ENCODE results near the gene CAPN13. TPM values are rescaled to one million over a fixed set of nuclear protein-coding genes. Genes with fewer than 3 reads are reported as not detected.

The CAPN13 gene
- total and polyA plus RNA-seq, 2 donors (not counting 1 experiment from before 2014, with no cell fraction given): not detected

DNA sequence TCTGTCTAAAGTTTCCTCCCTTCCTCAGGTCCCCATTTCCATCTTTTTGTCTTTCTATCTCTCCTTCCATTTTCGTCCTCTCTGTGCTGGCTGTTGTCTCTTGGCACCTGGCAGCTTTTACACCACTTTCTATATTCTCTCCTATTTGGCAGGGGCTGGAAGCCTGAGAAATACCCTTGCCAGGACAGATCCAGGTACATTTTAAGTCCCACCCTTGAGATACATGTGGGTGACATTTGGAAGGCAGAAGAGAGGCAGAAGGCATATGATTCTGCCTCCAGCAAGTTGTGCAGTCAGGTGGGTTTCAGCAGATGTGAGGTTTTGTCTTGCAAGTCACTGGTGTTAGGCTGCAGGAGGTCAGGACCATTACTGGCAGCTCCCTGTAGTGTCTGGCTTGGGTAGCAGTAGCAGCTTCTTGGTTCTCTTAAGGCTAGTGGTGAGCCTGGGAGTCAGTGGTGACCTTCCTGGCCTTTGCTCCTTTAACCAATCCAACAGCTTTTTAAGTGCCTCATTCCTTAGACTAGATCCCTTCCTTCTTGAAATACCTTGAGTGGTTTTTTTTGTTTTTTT lies 90.1 kb downstream of the CAPN13 start:
- 89% methylated on average over 1 of the region's 1 CpG for WGBS (ENCODE audit: insufficient coverage)
- Histone ChIP-seq H3K36me3 (replicated peaks in 1 of 2; ENCODE audit: control extremely low read depth in 1 of 2, control insufficient read depth in 1 of 2, extremely low read depth in 1 of 2, insufficient read depth in 2 of 2, low read length in 1 of 2) (no peaks in the 10 kb centered on the region), H3K4me1 (ENCODE audit: control insufficient read depth in 2 of 2, insufficient read depth in 2 of 2, low read length in 2 of 2) (peaks cover 0 to 6% of the 10 kb centered on the region in 2 donors), H3K27ac (ENCODE audit: low read length in 2 of 2) (no peak overlapping the region), H3K79me2 (ENCODE audit: control insufficient read depth, insufficient read depth, low read length) (no peaks in the 10 kb centered on the region), H4K20me1 (ENCODE audit: control insufficient read depth, insufficient read depth, low read length, poor library complexity, severe bottlenecking) (no peaks in the 10 kb centered on the region), H2AFZ (ENCODE audit: insufficient read depth, low read depth, low read length, poor library complexity, severe bottlenecking) (no peak overlapping the region), H3K9ac (ENCODE audit: low read length) (no peak overlapping the region), H3K27me3 (replicated peaks in 1 of 4; ENCODE audit: control extremely low read depth in 1 of 4, control insufficient read depth in 3 of 4, insufficient read depth in 4 of 4, low read length in 3 of 4) (peaks cover 0 to 6% (median 3%) of the 10 kb centered on the region in 4 experiments), H3K9me3 (ENCODE audit: control extremely low read depth in 1 of 3, control insufficient read depth in 2 of 3, insufficient read depth in 1 of 3, low read length in 2 of 3) (no peaks in the 10 kb centered on the region), H3K4me2 (replicated peaks; ENCODE audit: low read depth, low read length, poor library complexity, severe bottlenecking) (no peak overlapping the region), H3K4me3 (ENCODE audit: control extremely low read depth in 1 of 5, extremely low read depth in 1 of 5, insufficient read depth in 1 of 5, low read depth in 2 of 5, low read length in 4 of 5) (no peak overlapping the region)
- Mint-ChIP-seq H3K9me3 (ENCODE audit: insufficient read depth) (no peaks in the 10 kb centered on the region), H3K27me3 (no peaks in the 10 kb centered on the region), H3K27ac (no peak overlapping the region), H3K4me3 (no peak overlapping the region), H3K4me1 (peaks cover 5% of the 10 kb centered on the region)
- TF ChIP-seq EZH2 (IDR thresholded peaks at IDR 0.05; ENCODE audit: borderline replicate concordance, insufficient read depth, low read depth, low read length, poor library complexity, severe bottlenecking): no peak
- TF ChIP-seq CTCF (IDR thresholded peaks at IDR 0.05): no peak
- DNase-seq (no peak), ATAC-seq (ENCODE audit: low read depth) (no peak)
- ChIA-PET POLR2A (no interaction called here), CTCF (interaction anchor here (0.6 to 11.1 kb wide), 5 partner anchors 281 to 807 kb away, joined by 3 to 260 read pairs (median 92); no protein-coding TSS in a partner anchor)
- intact Hi-C loops (cut with micrococcal nuclease): no loop called here

GRCh38 chr2:30716123-30716900 lies 90.9 kb downstream of the CAPN13 start:
- Histone ChIP-seq H2AFZ (ENCODE audit: insufficient read depth, low read depth, low read length, poor library complexity, severe bottlenecking) (no peak overlapping the region), H3K36me3 (replicated peaks in 1 of 2; ENCODE audit: control extremely low read depth in 1 of 2, control insufficient read depth in 1 of 2, extremely low read depth in 1 of 2, insufficient read depth in 2 of 2, low read length in 1 of 2) (no peaks in the 10 kb centered on the region), H3K27ac (ENCODE audit: low read length in 2 of 2) (no peak overlapping the region), H3K79me2 (ENCODE audit: control insufficient read depth, insufficient read depth, low read length) (no peaks in the 10 kb centered on the region), H4K20me1 (ENCODE audit: control insufficient read depth, insufficient read depth, low read length, poor library complexity, severe bottlenecking) (no peaks in the 10 kb centered on the region), H3K4me3 (ENCODE audit: control extremely low read depth in 1 of 5, extremely low read depth in 1 of 5, insufficient read depth in 1 of 5, low read depth in 2 of 5, low read length in 4 of 5) (no peak overlapping the region), H3K9ac (ENCODE audit: low read length) (no peak overlapping the region), H3K27me3 (replicated peaks in 1 of 4; ENCODE audit: control extremely low read depth in 1 of 4, control insufficient read depth in 3 of 4, insufficient read depth in 4 of 4, low read length in 3 of 4) (peaks cover 0 to 3% (median 1%) of the 10 kb centered on the region in 4 experiments), H3K4me1 (ENCODE audit: control insufficient read depth in 2 of 2, insufficient read depth in 2 of 2, low read length in 2 of 2) (peaks cover 0 to 6% of the 10 kb centered on the region in 2 donors), H3K4me2 (replicated peaks; ENCODE audit: low read depth, low read length, poor library complexity, severe bottlenecking) (no peak overlapping the region), H3K9me3 (ENCODE audit: control extremely low read depth in 1 of 3, control insufficient read depth in 2 of 3, insufficient read depth in 1 of 3, low read length in 2 of 3) (no peaks in the 10 kb centered on the region)
- Mint-ChIP-seq H3K4me3 (no peak overlapping the region), H3K27me3 (no peaks in the 10 kb centered on the region), H3K4me1 (peaks cover 5% of the 10 kb centered on the region), H3K27ac (no peak overlapping the region), H3K9me3 (ENCODE audit: insufficient read depth) (no peaks in the 10 kb centered on the region)
- POLR2A ChIA-PET: no interaction called here
- CTCF ChIA-PET: interaction anchor here (8.7 to 11.1 kb wide), 3 partner anchors 453 to 808 kb away, joined by 92 to 260 read pairs (median 139); no protein-coding TSS in a partner anchor
- intact Hi-C loops (cut with micrococcal nuclease): no loop called here
- TF ChIP-seq CTCF (IDR thresholded peaks at IDR 0.05) (no peak), EZH2 (IDR thresholded peaks at IDR 0.05; ENCODE audit: borderline replicate concordance, insufficient read depth, low read depth, low read length, poor library complexity, severe bottlenecking) (no peak)
- WGBS (ENCODE audit: insufficient coverage): 100% methylated on average over 7 of the region's 11 CpGs
- DNase-seq: no peak
- ATAC-seq (ENCODE audit: low read depth): no peak
